CD14-positive monocyte (primary cell): ENCODE results near the gene MYOZ3. TPM values are rescaled to one million over a fixed set of nuclear protein-coding genes. Genes with fewer than 3 reads are reported as not detected.

Experiments
- DNase-seq, 3 donors: peaks; one replicate each; pipeline ENCODE4 v3.0.0-alpha.2; 2011 to 2022
- H2AFZ ChIP-seq: 2 replicates; pipeline ENCODE4 v1.6.0; 2012; ENCODE audit warnings: mild to moderate bottlenecking, low read depth, low read length, inconsistent platforms; ENCODE audit not compliant: insufficient read depth, poor library complexity, severe bottlenecking
- H3K27ac ChIP-seq, 2 donors: 1 replicate in 1 of 2; 2 replicates in 1 of 2; pipeline ENCODE4 v1.5.1; 2012 to 2013; ENCODE audit warnings: low read length in 2 of 2, control low read depth in 1 of 2, inconsistent platforms in 1 of 2, low read depth in 1 of 2, mild to moderate bottlenecking in 1 of 2
- H3K27me3 ChIP-seq, 2 donors: one replicate each; pipeline versions ENCODE4 v1.6.0 to v1.6.1; 2011 to 2013; ENCODE audit warnings: low read length in 2 of 2; ENCODE audit not compliant: control insufficient read depth in 2 of 2, insufficient read depth in 2 of 2
- H3K36me3 ChIP-seq, 2 donors: replicated peaks in 1 of 2; 1 replicate in 1 of 2; 2 replicates in 1 of 2; pipeline versions ENCODE4 v1.5.1 to v1.6.1; 2012 to 2013; ENCODE audit warnings: low read length in 2 of 2, control low read depth in 1 of 2, inconsistent platforms in 1 of 2, mild to moderate bottlenecking in 1 of 2; ENCODE audit not compliant: insufficient read depth in 2 of 2, control insufficient read depth in 1 of 2
- H3K4me1 ChIP-seq, 2 donors: 1 replicate in 1 of 2; 2 replicates in 1 of 2; pipeline versions ENCODE4 v1.5.1 to v1.6.1; 2012 to 2013; ENCODE audit warnings: low read length in 2 of 2, control low read depth in 1 of 2, inconsistent platforms in 1 of 2, mild to moderate bottlenecking in 1 of 2, moderate library complexity in 1 of 2; ENCODE audit not compliant: insufficient read depth in 2 of 2, control insufficient read depth in 1 of 2
- H3K4me2 ChIP-seq: replicated peaks from 2 replicates; pipeline ENCODE3; 2012; ENCODE audit warnings: low read length, moderate library complexity, mild to moderate bottlenecking; ENCODE audit not compliant: poor library complexity, severe bottlenecking; ENCODE audit errors: extremely low read depth
- H3K4me3 ChIP-seq, 3 experiments: fragments of 200-600 bp in 1 of 3; sonication (generic) in 1 of 3; replicated peaks in 1 of 3; 1 replicate in 2 of 3; 2 replicates in 1 of 3; pipeline ENCODE4 v1.5.1; 2011 to 2013; ENCODE audit warnings: low read length in 3 of 3, mild to moderate bottlenecking in 3 of 3, control low read depth in 2 of 3, low read depth in 2 of 3, inconsistent platforms in 1 of 3, moderate library complexity in 1 of 3
- H3K79me2 ChIP-seq: 2 replicates; pipeline ENCODE4 v1.6.0; 2012; ENCODE audit warnings: mild to moderate bottlenecking, control low read depth, inconsistent platforms, low read length, moderate library complexity; ENCODE audit not compliant: insufficient read depth
- H3K9ac ChIP-seq: 2 replicates; pipeline ENCODE4 v1.6.0; 2017; ENCODE audit warnings: low read length, mild to moderate bottlenecking; ENCODE audit not compliant: insufficient read depth, poor library complexity, severe bottlenecking
- H3K9me3 ChIP-seq, 2 donors: replicated peaks in 1 of 2; 1 replicate in 1 of 2; 2 replicates in 1 of 2; pipeline versions ENCODE4 v1.5.1 to v1.6.1; 2012 to 2013; ENCODE audit warnings: low read length in 2 of 2, control low read depth in 1 of 2; ENCODE audit not compliant: control insufficient read depth in 1 of 2, insufficient read depth in 1 of 2
- H4K20me1 ChIP-seq: 2 replicates; pipeline ENCODE4 v1.6.0; 2012; ENCODE audit warnings: mild to moderate bottlenecking, low read length, control low read depth, moderate library complexity; ENCODE audit not compliant: insufficient read depth
- H3K27ac Mint-ChIP-seq, 7 donors: one replicate each; pipeline ENCODE4 v1.8.0; 2020; ENCODE audit warnings: mild to moderate bottlenecking in 7 of 7, mixed read lengths in 7 of 7, moderate library complexity in 6 of 7, inconsistent platforms in 2 of 7
- H3K27me3 Mint-ChIP-seq, 3 donors: one replicate each; pipeline ENCODE4 v1.8.0; 2021 to 2022; ENCODE audit warnings: low read depth in 3 of 3, mild to moderate bottlenecking in 3 of 3, mixed read lengths in 3 of 3, moderate library complexity in 3 of 3, inconsistent platforms in 1 of 3
- H3K36me3 Mint-ChIP-seq, 2 donors: one replicate each; pipeline ENCODE4 v1.8.0; 2020; ENCODE audit warnings: mixed read lengths in 2 of 2, inconsistent platforms in 1 of 2, mild to moderate bottlenecking in 1 of 2
- H3K4me1 Mint-ChIP-seq: one replicate; pipeline ENCODE4 v1.8.0; 2020; ENCODE audit warnings: mild to moderate bottlenecking, mixed read lengths
- H3K4me3 Mint-ChIP-seq, 2 donors: one replicate each; pipeline ENCODE4 v1.8.0; 2020; ENCODE audit warnings: mild to moderate bottlenecking in 2 of 2, mixed read lengths in 2 of 2, moderate library complexity in 1 of 2
- H3K9me3 Mint-ChIP-seq, 7 donors: one replicate each; pipeline ENCODE4 v1.8.0; 2020 to 2022; ENCODE audit warnings: mixed read lengths in 7 of 7, mild to moderate bottlenecking in 6 of 7, moderate library complexity in 6 of 7, inconsistent platforms in 2 of 7
- CTCF ChIP-seq: fragments of 200-600 bp; IDR thresholded peaks from one replicate; pipeline ENCODE4 v1.8.0; 2022; ENCODE audit warnings: antibody characterized with exemption, mild to moderate bottlenecking
- WGBS: methylation state at CpG from one replicate; pipeline ENCODE4 v1.1.5; 2013; ENCODE audit warnings: missing lambda C conversion rate; ENCODE audit not compliant: insufficient coverage; 5-methylcytosine and 5-hydroxymethylcytosine counted together
- intact Hi-C, 2 donors: fragments of 100-400 bp; cut with micrococcal nuclease; formaldehyde crosslinking; loops; one replicate each; pipeline versions ENCODE4 v1.15.0 to v1.15.1; 2023
- polyA plus RNA-seq, 3 donors: library from polyadenylated mRNA; depleted of rRNA in 1 of 3; unstranded in 2 of 3; stranded (reverse) in 1 of 3; fragments of 300-500 nt in 2 of 3; fragments of >200 nt in 1 of 3; fragmentation: Illumina TruSeq in 2 of 3; gene quantifications; 1 replicate in 2 of 3; 2 replicates in 1 of 3; pipeline ENCODE4 v1.2.3, GENCODE V29; 2012 to 2021

MYOZ3 gene
- polyA plus RNA-seq, 3 donors, result not detected

GRCh38 chr5:150612905-150613670, 48.0 kb upstream of the MYOZ3 start:
- Histone ChIP-seq H3K4me2 (no peak overlapping the region), H3K4me3 (no peak overlapping the region), H3K4me1 (no peaks in the 10 kb centered on the region), H4K20me1 (no peaks in the 10 kb centered on the region), H3K79me2 (no peaks in the 10 kb centered on the region), H3K9me3 (no peaks in the 10 kb centered on the region), H3K27ac (no peak overlapping the region), H3K9ac (no peak overlapping the region), H3K27me3 (no peaks in the 10 kb centered on the region), H2AFZ (no peak overlapping the region), H3K36me3 (no peaks in the 10 kb centered on the region)
- WGBS, result 87% methylated on average over 3 of the region's 4 CpGs
- H3K27me3 Mint-ChIP-seq, result peaks cover 3 to 12% (median 9%) of the 10 kb centered on the region in 3 donors
- H3K9me3 Mint-ChIP-seq, result no peaks in the 10 kb centered on the region
- no peaks in the 10 kb centered on the region for H3K4me1 Mint-ChIP-seq
- intact Hi-C loops, result no loop called here
- H3K4me3 Mint-ChIP-seq, result no peak overlapping the region
- no peak for DNase-seq
- TF ChIP-seq CTCF, result no peak
- no peak overlapping the region for H3K27ac Mint-ChIP-seq
- H3K36me3 Mint-ChIP-seq, result no peaks in the 10 kb centered on the region

GRCh38 chr5:150613991-150614660, 46.9 kb upstream of the MYOZ3 start:
- 100% methylated on average over 4 of the region's 9 CpGs for WGBS
- H3K27ac Mint-ChIP-seq, result no peak overlapping the region
- H3K36me3 Mint-ChIP-seq, result no peaks in the 10 kb centered on the region
- Histone ChIP-seq H3K9ac (no peak overlapping the region), H3K36me3 (no peaks in the 10 kb centered on the region), H3K27me3 (no peaks in the 10 kb centered on the region), H2AFZ (no peak overlapping the region), H3K9me3 (no peaks in the 10 kb centered on the region), H3K4me2 (no peak overlapping the region), H3K4me3 (no peak overlapping the region), H3K4me1 (no peaks in the 10 kb centered on the region), H4K20me1 (no peaks in the 10 kb centered on the region), H3K79me2 (no peaks in the 10 kb centered on the region), H3K27ac (no peak overlapping the region)
- intact Hi-C loops, result no loop called here
- H3K27me3 Mint-ChIP-seq, result peaks cover 3 to 12% (median 9%) of the 10 kb centered on the region in 3 donors
- H3K4me1 Mint-ChIP-seq, result no peaks in the 10 kb centered on the region
- TF ChIP-seq CTCF, result no peak
- H3K9me3 Mint-ChIP-seq, result no peaks in the 10 kb centered on the region
- no peak for DNase-seq
- H3K4me3 Mint-ChIP-seq, result no peak overlapping the region
